Stimulated activated CD8-positive, alpha-beta memory T cell treated with anti-CD3 and anti-CD28 coated beads, Interleukin-2, amount 100 ng/mL, for 48 hours (primary cell): ENCODE data around the gene NKAIN2.
"Not testable (repeated sequence)": the region's sequence is repeated elsewhere in the genome, so short reads cannot be mapped to it uniquely, and the experiment has no call there.

Experiments used
- DNase-seq, 2 donors: peaks; one replicate each; pipeline ENCODE4 v3.0.0-alpha.2; 2020; ENCODE audit warnings: low read depth in 2 of 2

Gene NKAIN2

GRCh38 chr6:124683507-124683906 lies 879.8 kb downstream of the NKAIN2 start:
- no peak for DNase-seq

GRCh38 chr6:124684621-124685020 lies 881.0 kb downstream of the NKAIN2 start:
- DNase-seq, result no peak

- no peak for DNase-seq
Observed at GRCh38 chr6:124688369-124688768, 884.7 kb downstream of the NKAIN2 start.

DNA sequence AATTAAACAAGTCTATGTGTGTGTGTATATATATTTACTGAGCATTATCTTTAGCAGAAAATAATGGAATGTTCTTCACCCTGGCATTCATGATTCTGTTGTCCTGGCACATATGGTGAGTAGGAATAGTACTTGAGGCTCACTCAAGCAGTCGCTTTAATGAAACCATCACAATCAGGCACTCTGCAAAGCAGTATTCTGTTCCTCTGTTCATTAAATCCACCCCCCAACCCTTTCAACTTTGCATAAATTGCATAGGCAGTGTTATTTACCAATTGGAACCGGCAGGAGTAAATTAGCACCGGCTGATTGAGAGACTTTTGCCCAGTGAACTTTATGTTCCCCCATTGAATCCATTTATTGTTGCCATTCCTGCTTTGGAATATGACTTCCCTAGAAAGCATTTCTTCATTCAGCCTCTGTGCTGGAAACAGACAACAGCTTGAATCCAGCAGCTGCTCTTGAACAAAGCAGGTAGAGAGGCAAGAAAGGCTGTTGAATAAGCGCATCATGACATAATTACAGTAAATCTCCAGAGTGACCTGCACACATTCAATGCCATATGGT lies 890.6 kb downstream of the NKAIN2 start:
- no peak for DNase-seq

GRCh38 chr6:124699038-124699437 lies 895.4 kb downstream of the NKAIN2 start:
- DNase-seq, result no peak

- DNase-seq, result no peak
Observed at GRCh38 chr6:124703541-124703940, 899.9 kb downstream of the NKAIN2 start.

DNA sequence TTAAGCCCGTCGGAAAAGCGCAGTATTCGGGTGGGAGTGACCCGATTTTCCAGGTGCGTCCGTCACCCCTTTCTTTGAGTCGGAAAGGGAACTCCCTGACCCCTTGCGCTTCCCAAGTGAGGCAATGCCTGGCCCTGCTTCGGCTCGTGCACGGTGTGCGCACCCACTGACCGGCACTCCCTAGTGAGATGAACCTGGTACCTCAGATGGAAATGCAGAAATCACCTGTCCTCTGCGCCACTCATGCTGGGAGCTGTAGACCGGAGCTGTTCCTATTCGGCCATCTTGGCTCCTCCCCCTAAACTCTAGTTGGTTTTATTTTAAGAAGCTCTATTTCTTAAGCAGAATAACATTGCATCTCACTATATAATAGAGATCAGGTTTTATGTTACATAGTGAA lies 908.9 kb downstream of the NKAIN2 start:
- DNase-seq, result not testable (repeated sequence)

GRCh38 chr6:124714728-124715127 lies 911.1 kb downstream of the NKAIN2 start:
- DNase-seq, result no peak

DNA sequence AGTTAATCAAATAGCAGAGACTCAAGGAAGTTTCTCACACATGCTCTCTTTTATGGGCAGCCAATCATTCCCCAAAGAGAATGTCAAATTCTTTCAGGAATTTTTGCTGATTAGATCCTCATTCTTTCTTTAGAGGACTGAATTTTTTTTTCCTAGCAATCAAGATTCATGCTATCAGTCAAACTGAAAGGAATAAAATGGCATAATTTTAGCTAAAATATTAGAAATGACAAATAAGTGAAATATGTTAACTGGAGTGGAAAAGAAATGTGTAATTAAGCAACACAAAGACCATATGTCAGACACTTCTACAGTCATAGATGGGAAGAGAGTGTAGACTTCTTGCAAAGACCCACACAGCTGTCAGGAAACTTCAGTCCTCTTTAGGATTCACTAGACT lies 916.2 kb downstream of the NKAIN2 start:
- DNase-seq, result no peak

GRCh38 chr6:124721331-124721730 lies 917.7 kb downstream of the NKAIN2 start:
- no peak for DNase-seq

GRCh38 chr6:124722141-124722878 lies 918.6 kb downstream of the NKAIN2 start:
- no peak for DNase-seq

- DNase-seq, result no peak
Observed at GRCh38 chr6:124723671-124724070, 920.0 kb downstream of the NKAIN2 start.

DNA sequence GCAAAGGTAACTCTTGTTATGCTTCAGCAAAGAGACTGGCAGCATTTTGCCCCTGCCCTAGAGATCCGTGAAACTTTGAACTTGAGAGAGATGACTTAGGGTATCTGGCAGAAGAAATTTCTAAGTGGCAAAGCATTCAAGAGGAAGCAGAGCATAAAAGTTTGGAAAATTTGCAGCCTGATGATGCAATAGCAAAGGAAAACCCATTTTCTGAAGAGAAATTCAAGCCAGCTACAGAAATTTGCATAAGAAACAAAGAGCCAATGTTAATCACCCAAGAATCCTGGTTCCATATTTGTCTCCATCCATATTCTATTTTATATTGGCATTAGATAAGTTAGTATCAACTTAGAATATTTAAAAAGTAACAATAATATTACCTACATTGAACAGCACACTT lies 934.1 kb downstream of the NKAIN2 start:
- not testable (repeated sequence) for DNase-seq

DNA sequence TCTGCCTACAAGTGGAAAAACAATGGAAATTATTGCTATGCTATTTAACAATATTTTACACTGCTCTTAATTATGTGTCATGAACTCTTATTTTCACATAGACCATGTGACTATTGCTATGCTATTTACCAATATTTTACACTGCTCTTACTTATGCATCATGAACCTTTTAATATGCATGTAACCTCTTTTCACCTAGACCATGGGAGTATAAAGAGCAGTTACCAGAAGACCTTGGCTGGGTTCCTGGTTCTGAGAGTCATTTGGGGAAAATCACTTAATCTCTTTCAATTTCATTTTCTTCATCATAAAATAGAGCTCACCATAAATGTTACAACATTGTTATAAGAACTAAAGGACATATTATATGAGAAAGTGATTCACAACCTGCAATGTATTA lies 934.8 kb downstream of the NKAIN2 start:
- DNase-seq, result no peak

GRCh38 chr6:124741341-124741740 lies 937.7 kb downstream of the NKAIN2 start:
- DNase-seq, result no peak

GRCh38 chr6:124742971-124743370 lies 939.3 kb downstream of the NKAIN2 start:
- DNase-seq, result no peak

- no peak for DNase-seq
Observed at GRCh38 chr6:124743420-124743819, 939.8 kb downstream of the NKAIN2 start.

DNA sequence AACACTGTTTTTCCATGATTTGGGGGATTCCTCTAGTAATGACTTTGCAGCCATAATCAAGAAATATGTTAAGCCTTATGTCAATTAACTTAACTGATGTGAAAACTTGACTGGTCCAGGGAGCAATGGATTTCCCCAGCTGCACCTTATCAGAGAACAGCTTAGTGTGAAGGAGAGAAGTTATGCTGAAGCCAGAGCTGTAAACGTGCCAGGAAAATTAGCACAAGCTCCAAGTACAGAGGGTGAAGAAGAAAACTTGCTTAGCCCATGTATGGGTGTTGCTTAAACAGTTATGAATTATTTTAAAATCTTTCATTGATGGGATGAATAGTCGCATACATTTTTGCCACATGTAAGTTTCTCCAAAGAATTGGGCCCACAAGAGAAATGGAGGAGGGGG lies 943.7 kb downstream of the NKAIN2 start:
- DNase-seq, result no peak

- no peak for DNase-seq
Observed at GRCh38 chr6:124748778-124749177, 945.1 kb downstream of the NKAIN2 start.

- no peak for DNase-seq
Observed at GRCh38 chr6:124753001-124753400, 949.3 kb downstream of the NKAIN2 start.

GRCh38 chr6:124753562-124754105 lies 950.0 kb downstream of the NKAIN2 start:
- DNase-seq, result no peak

DNA sequence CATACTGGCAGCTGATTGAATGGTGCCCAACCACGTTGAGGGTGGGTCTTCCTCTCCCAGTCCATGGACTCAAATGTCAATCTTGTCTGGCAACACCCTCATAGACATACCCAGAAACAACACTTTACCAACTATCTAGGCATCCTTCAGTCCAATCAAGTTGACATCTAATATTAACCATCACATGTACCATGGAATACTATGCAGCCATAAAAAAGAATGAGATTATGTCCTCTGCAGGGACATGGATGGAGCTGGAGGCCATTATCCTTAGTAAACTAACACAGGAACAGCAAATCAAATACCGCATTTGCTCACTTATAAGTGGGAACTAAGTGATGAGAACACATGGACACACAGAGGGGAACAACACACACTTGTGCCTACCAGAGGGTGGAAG lies 951.7 kb downstream of the NKAIN2 start:
- no peak for DNase-seq

DNA sequence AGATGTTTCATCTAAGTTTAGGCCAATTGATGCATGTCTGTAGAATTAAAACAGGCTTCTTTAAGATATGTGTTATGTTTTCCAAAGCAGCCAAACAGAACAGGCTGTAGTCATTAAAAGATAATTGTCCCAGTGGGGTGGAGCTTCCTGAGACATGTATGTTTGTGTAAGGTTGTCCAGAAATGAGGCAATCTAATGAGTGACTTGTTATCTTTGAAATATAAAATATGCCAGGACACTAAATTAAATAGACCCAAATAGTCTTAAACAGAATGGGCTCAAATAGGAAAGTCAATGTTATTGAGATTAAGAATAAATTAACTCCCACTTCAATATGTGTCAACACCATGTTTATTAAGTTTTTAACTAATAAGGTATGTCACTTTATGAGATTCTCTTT lies 953.9 kb downstream of the NKAIN2 start:
- no peak for DNase-seq
